ENCODE data around the gene ARV1. TPM values are rescaled to one million over a fixed set of nuclear protein-coding genes. Genes with fewer than 3 reads are reported as not detected.
"Not testable (repeated sequence)": the region's sequence is repeated elsewhere in the genome, so short reads cannot be mapped to it uniquely, and the experiment has no call there.

Gene ARV1
- total RNA-seq, 1 donor from 2014 or later, result 9.1 TPM

DNA sequence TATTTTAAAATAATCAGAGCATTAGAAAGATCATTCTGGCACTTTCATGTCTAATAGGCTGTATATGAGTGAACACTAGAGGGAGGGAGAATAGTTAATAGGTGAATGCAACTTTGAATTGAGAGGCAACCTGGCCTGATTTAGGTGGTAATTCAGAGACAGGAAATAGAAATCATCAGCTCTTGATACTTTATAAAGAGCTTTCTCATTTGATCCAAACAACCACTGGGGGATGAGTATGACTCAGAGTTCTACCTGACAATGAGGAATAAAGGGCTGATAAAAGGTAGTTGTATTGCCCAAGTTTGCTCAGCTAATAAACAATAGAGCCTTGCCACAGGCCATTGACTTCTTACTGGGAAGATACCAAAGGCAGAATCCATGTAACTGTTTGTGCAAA is 66.4 kb downstream of the ARV1 start:
- DNase-seq, result no peak

GRCh38 chr1:231045921-231046729 is 67.2 kb downstream of the ARV1 start:
- not testable (repeated sequence) for DNase-seq

- DNase-seq, result no peak
These were observed 68.0 kb downstream of the ARV1 start for GRCh38 chr1:231046730-231047395.

DNA sequence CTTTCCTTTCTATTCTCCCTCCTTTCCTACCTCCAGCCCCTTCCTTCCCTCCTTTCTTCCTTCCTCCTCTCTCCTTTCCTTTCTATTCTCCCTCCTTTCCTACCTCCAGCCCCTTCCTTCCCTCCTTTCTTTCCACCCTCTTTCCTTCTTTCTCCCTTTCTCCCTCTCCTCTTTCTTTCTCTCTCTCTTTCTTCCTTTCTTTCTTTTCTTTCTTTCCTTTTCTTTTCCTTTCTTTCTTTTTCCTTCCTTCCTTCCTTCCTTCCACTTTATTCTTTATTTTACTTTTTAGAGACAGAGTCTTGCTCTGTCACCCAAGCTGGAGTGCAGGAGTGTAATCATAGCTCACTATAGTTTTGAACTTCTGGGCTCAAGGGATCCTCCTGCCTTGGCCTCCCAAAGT is 68.6 kb downstream of the ARV1 start:
- not testable (repeated sequence) for DNase-seq

DNA sequence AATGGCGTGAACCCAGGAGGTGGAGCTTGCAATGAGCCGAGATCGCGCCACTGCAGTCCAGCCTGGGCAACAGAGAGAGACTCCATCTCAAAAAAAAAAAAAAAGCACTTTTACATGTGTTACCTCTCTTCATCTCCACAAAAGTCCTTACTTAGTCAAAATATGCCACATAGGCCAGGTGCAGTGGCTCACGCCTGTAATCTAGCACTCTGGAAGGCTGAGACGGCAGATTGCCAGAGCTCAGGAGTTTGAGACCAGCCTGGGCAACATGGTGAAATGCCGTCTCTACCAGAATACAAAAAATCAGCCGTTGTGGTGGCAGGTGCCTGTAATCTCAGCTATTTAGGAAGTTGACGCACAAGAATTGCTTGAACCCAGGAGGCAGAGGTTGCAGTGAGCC is 69.5 kb downstream of the ARV1 start:
- not testable (repeated sequence) for DNase-seq

DNA sequence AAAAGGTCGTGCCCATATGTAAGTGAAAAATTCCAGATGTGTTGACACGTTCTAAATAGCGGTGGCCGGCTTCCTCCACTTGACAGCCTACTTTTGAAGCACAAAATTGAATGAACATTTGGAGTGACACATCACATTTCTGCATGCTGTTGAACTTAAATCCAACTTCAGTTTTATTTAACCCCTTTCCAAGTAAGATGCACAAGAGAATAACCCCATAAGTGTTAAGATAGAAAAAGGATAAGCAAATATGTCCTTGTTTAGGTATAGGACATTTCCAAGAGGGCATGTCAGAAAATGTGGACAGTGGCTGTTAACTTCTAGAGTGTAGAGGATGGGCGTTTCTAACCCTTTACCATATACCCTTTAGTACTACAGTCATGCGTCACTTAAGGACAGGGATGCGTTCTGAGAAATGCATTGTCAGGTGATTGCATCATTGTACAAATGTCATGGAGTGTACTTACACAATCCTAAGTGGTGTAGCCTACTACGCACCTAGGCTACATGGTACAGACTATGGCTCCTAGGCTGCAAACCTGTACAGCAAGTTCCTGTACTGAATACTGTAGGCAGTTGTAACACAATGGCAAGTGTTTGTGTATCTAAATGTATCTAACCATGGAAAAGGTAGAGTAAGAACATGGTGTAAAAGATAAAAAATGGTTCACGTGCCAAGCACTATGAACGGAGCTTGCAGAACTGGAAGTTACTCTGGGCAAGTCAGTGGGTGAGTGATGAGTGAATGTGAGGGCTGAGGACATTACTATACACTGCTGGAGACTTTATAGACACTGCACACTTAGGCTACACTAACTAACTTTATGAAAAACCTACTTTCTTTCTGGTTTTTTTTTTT is 70.5 kb downstream of the ARV1 start:
- DNase-seq, result no peak

Other genes with a start within 250 kb of the ARV1 start
- 0.82 TPM for gene CAPN9, start 231.7 kb upstream of the ARV1 start, total RNA-seq
- gene C1orf198, start 110.6 kb upstream of the ARV1 start, total RNA-seq, result 68.4 TPM
- gene TTC13, start 233 bp upstream of the ARV1 start, total RNA-seq, result 34.7 TPM
- 2.1 TPM for gene FAM89A, start 61.2 kb downstream of the ARV1 start, total RNA-seq
- 0.10 TPM for gene TRIM67, start 183.0 kb downstream of the ARV1 start, total RNA-seq

Data from tongue (tissue), 2 donors.